CD4-positive, alpha-beta T cell (primary cell): ENCODE results near the gene TPR. TPM values are rescaled to one million over a fixed set of nuclear protein-coding genes. Genes with fewer than 3 reads are reported as not detected.

Experiments
- ATAC-seq: fragments of 200-7000 bp; cut with Tn5 transposase; one replicate; pipeline ENCODE4 v1.10.0; 2022; ENCODE audit warnings: mild to moderate bottlenecking; ENCODE audit not compliant: poor library complexity
- CTCF ChIA-PET: fragments of 350-600 bp; sonication (Branson Sonifier 250); formaldehyde crosslinking; loops from one replicate; lab custom pipeline; 2021; ENCODE audit warnings: antibody characterized with exemption, inconsistent platforms; lab: Charles Lee
- POLR2A ChIA-PET: fragments of 350-600 bp; sonication (Branson Sonifier 250); formaldehyde crosslinking; loops from one replicate; lab custom pipeline; 2021; ENCODE audit warnings: antibody characterized with exemption, inconsistent platforms; lab: Charles Lee
- DNase-seq, 14 experiments: peaks; one replicate each; pipeline ENCODE4 v3.0.0-alpha.2; 2013 to 2020; ENCODE audit warnings: mixed read lengths in 2 of 14
- H3K27ac ChIP-seq, 2 donors: one replicate each; pipeline versions ENCODE4 v1.5.1 to v1.7.0; 2013; ENCODE audit warnings: low read length in 2 of 2, low read depth in 1 of 2, mild to moderate bottlenecking in 1 of 2
- H3K27me3 ChIP-seq, 2 experiments: 1 replicate in 1 of 2; 2 replicates in 1 of 2; pipeline versions ENCODE4 v1.6.1 to v1.7.0; 2013; ENCODE audit warnings: low read length in 2 of 2, control low read depth in 1 of 2, mild to moderate bottlenecking in 1 of 2, moderate library complexity in 1 of 2; ENCODE audit not compliant: insufficient read depth in 2 of 2, control insufficient read depth in 1 of 2
- H3K36me3 ChIP-seq: one replicate; pipeline ENCODE4 v1.6.1; 2013; ENCODE audit warnings: low read length, control low read depth; ENCODE audit not compliant: insufficient read depth
- H3K4me1 ChIP-seq: one replicate; pipeline ENCODE4 v1.6.1; 2013; ENCODE audit warnings: low read length, control low read depth; ENCODE audit not compliant: insufficient read depth
- H3K4me3 ChIP-seq: one replicate; pipeline ENCODE4 v1.5.1; 2013; ENCODE audit warnings: mild to moderate bottlenecking, low read length, moderate library complexity
- H3K9me3 ChIP-seq, 2 experiments: 1 replicate in 1 of 2; 2 replicates in 1 of 2; pipeline versions ENCODE4 v1.6.1 to v1.7.0; 2013; ENCODE audit warnings: low read length in 2 of 2, mild to moderate bottlenecking in 2 of 2, control low read depth in 1 of 2, moderate library complexity in 1 of 2; ENCODE audit not compliant: control insufficient read depth in 1 of 2, insufficient read depth in 1 of 2
- H3K27ac Mint-ChIP-seq: one replicate; pipeline ENCODE4 v1.8.0; 2020; ENCODE audit warnings: mixed read lengths
- H3K27me3 Mint-ChIP-seq: one replicate; pipeline ENCODE4 v1.8.0; 2021; ENCODE audit warnings: mixed read lengths
- H3K36me3 Mint-ChIP-seq: one replicate; pipeline ENCODE4 v1.8.0; 2021; ENCODE audit warnings: low read depth, mixed read lengths
- H3K4me1 Mint-ChIP-seq: one replicate; pipeline ENCODE4 v1.8.0; 2021; ENCODE audit warnings: low read depth, mixed read lengths
- H3K4me3 Mint-ChIP-seq: one replicate; pipeline ENCODE4 v1.8.0; 2020; ENCODE audit warnings: mild to moderate bottlenecking, mixed read lengths
- H3K9me3 Mint-ChIP-seq: one replicate; pipeline ENCODE4 v1.8.0; 2020; ENCODE audit warnings: mixed read lengths
- intact Hi-C, 2 experiments: fragments of 100-400 bp; cut with DNase I in 1 of 2; cut with micrococcal nuclease in 1 of 2; formaldehyde crosslinking; loops; one replicate each; pipeline versions ENCODE4 v1.15.1 to v1.9.0; 2023 to 2025; cut with DNase I, micrococcal nuclease
- total RNA-seq, 174 experiments: library from RNA in 2 of 174; stranded (reverse) in 2 of 174; gene quantifications; one replicate each; pipeline ENCODE4 v1.2.3 and lab custom pipeline; 2021 to 2026
- TF ChIP-seq, protein P1 (sequence below): fragments of 200-600 bp; IDR thresholded peaks from one replicate; pipeline ENCODE4 v1.8.0; 2022; ENCODE audit warnings: antibody characterized with exemption, mild to moderate bottlenecking

TPR gene
- total RNA-seq, 2 experiments from 2014 or later: 82.3 to 91.3 TPM

DNA sequence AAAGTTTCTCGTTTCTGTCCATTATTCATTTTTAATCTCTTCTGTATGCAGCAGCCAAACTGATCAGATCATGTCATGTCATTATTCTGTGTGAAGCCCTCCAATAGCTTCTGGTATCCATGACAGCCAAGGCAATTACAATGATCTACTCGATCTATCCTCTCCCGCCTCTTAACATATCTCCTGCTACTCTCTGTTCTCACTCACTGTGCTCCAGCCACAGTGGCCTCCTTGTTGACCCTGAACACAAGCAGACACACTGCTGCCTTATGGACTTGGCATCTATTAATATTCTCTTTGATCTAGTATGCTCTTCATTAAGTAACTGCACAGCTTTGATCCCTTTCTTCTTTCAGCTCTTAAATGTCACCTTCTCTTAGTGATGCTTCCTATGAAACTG lies 59.5 kb downstream of the TPR start:
- ChIA-PET CTCF (interaction anchor here (1.6 kb wide), 1 partner anchor 12 kb away, joined by 4 read pairs; no protein-coding TSS in a partner anchor), POLR2A (no interaction called here)
- intact Hi-C loops: no loop called here
- Mint-ChIP-seq H3K4me3 (no peak overlapping the region), H3K36me3 (peaks cover 92% of the 10 kb centered on the region), H3K4me1 (peaks cover 4% of the 10 kb centered on the region), H3K27me3 (no peaks in the 10 kb centered on the region), H3K9me3 (no peaks in the 10 kb centered on the region), H3K27ac (peak overlapping the region; percentile 3)
- TF ChIP-seq, protein P1, sequence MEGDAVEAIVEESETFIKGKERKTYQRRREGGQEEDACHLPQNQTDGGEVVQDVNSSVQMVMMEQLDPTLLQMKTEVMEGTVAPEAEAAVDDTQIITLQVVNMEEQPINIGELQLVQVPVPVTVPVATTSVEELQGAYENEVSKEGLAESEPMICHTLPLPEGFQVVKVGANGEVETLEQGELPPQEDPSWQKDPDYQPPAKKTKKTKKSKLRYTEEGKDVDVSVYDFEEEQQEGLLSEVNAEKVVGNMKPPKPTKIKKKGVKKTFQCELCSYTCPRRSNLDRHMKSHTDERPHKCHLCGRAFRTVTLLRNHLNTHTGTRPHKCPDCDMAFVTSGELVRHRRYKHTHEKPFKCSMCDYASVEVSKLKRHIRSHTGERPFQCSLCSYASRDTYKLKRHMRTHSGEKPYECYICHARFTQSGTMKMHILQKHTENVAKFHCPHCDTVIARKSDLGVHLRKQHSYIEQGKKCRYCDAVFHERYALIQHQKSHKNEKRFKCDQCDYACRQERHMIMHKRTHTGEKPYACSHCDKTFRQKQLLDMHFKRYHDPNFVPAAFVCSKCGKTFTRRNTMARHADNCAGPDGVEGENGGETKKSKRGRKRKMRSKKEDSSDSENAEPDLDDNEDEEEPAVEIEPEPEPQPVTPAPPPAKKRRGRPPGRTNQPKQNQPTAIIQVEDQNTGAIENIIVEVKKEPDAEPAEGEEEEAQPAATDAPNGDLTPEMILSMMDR: no peak
- H3K36me3 ChIP-seq: peaks cover 86% of the 10 kb centered on the region
- no peaks in the 10 kb centered on the region for H3K9me3 ChIP-seq
- no peaks in the 10 kb centered on the region for H3K4me1 ChIP-seq
- no peak for ATAC-seq
- H3K27ac ChIP-seq: no peak overlapping the region
- H3K4me3 ChIP-seq: no peak overlapping the region
- H3K27me3 ChIP-seq: no peaks in the 10 kb centered on the region
- no peak for DNase-seq

GRCh38 chr1:186311375-186312051 lies 63.5 kb downstream of the TPR start:
- H3K4me3 Mint-ChIP-seq: no peak overlapping the region
- intact Hi-C loops: no loop called here
- Histone ChIP-seq H3K36me3 (peaks cover 46% of the 10 kb centered on the region), H3K9me3 (no peaks in the 10 kb centered on the region), H3K27me3 (no peaks in the 10 kb centered on the region), H3K4me3 (no peak overlapping the region), H3K4me1 (peaks cover 22% of the 10 kb centered on the region), H3K27ac (no peak overlapping the region)
- H3K4me1 Mint-ChIP-seq: peaks cover 2% of the 10 kb centered on the region
- H3K27me3 Mint-ChIP-seq: no peaks in the 10 kb centered on the region
- CTCF ChIA-PET: no interaction called here
- peaks cover under 1% of the 10 kb centered on the region for H3K9me3 Mint-ChIP-seq
- TF ChIP-seq, protein P1: no peak
- POLR2A ChIA-PET: interaction anchor here (0.9 kb wide), 1 partner anchor 22 kb away, joined by 3 read pairs; no protein-coding TSS in a partner anchor
- DNase-seq (no peak), ATAC-seq (no peak)
- no peak overlapping the region for H3K27ac Mint-ChIP-seq
- H3K36me3 Mint-ChIP-seq: peaks cover 56% of the 10 kb centered on the region

- peaks cover 34% of the 10 kb centered on the region for H3K36me3 ChIP-seq
- peaks cover 28% of the 10 kb centered on the region for H3K4me1 ChIP-seq
- ChIA-PET CTCF (interaction anchor here (1.6 kb wide), 1 partner anchor 21 kb away, joined by 3 read pairs; no protein-coding TSS in a partner anchor), POLR2A (no interaction called here)
- H3K9me3 Mint-ChIP-seq: peaks cover 4% of the 10 kb centered on the region
- H3K27ac Mint-ChIP-seq: no peak overlapping the region
- no peaks in the 10 kb centered on the region for H3K27me3 ChIP-seq
- DNase-seq: no peak
- H3K4me3 ChIP-seq: no peak overlapping the region
- no peak for ATAC-seq
- H3K9me3 ChIP-seq: no peaks in the 10 kb centered on the region
- H3K4me3 Mint-ChIP-seq: no peak overlapping the region
- H3K4me1 Mint-ChIP-seq: peaks cover 14% of the 10 kb centered on the region
- peaks cover 44% of the 10 kb centered on the region for H3K36me3 Mint-ChIP-seq
- TF ChIP-seq, protein P1: no peak
- no peaks in the 10 kb centered on the region for H3K27me3 Mint-ChIP-seq
- H3K27ac ChIP-seq: no peak overlapping the region
- intact Hi-C loops: no loop called here
Measured at GRCh38 chr1:186310307-186310706, 64.7 kb downstream of the TPR start.
